GM10266 (cell line): ENCODE data around the gene WWC1.
"Not testable (repeated sequence)": the region's sequence is repeated elsewhere in the genome, so short reads cannot be mapped to it uniquely, and the experiment has no call there.

ENCODE experiments used
- DNase-seq: peaks from one replicate; pipeline ENCODE4 v3.0.0; 2012; ENCODE audit errors: extremely low spot score
- CTCF ChIP-seq: IDR thresholded peaks from 2 replicates; pipeline ENCODE4 v1.5.1; 2012; ENCODE audit warnings: mild to moderate bottlenecking, low read depth; ENCODE audit not compliant: control insufficient read depth, insufficient read depth; ENCODE audit errors: missing control alignments

Gene WWC1

GRCh38 chr5:168432903-168433302, 141.5 kb downstream of the WWC1 start:
- no peak for DNase-seq
- TF ChIP-seq CTCF = no peak

DNA sequence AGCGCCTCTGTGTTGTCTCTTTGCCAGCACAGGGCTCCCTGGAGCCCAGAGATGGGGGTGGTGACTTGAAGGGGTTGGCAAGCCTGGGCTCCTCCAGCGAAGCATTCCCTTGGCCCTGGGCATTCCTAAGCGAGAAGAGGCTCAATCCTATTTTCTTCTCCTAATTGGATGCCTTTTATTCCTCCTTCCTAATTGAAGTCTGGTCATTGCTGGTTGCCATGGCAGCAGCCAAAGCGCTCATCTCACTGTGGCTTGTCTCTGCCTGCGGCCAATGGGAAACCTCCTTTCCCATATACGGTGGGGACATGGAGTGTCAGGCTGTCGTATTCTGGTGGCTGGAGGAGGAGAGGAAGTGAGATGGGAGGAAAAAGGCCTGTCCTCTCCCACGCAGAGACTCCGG, 142.6 kb downstream of the WWC1 start:
- TF ChIP-seq CTCF = no peak
- no peak for DNase-seq

GRCh38 chr5:168434746-168435321, 143.4 kb downstream of the WWC1 start:
- no peak for TF ChIP-seq CTCF
- no peak for DNase-seq

- not testable (repeated sequence) for DNase-seq
These were observed 143.9 kb downstream of the WWC1 start for GRCh38 chr5:168435340-168435739.

- DNase-seq = no peak
- no peak for TF ChIP-seq CTCF
These were observed 146.9 kb downstream of the WWC1 start for GRCh38 chr5:168438349-168438748.

- no peak for TF ChIP-seq CTCF
- DNase-seq = no peak
These were observed 152.1 kb downstream of the WWC1 start for GRCh38 chr5:168443533-168443932.

DNA sequence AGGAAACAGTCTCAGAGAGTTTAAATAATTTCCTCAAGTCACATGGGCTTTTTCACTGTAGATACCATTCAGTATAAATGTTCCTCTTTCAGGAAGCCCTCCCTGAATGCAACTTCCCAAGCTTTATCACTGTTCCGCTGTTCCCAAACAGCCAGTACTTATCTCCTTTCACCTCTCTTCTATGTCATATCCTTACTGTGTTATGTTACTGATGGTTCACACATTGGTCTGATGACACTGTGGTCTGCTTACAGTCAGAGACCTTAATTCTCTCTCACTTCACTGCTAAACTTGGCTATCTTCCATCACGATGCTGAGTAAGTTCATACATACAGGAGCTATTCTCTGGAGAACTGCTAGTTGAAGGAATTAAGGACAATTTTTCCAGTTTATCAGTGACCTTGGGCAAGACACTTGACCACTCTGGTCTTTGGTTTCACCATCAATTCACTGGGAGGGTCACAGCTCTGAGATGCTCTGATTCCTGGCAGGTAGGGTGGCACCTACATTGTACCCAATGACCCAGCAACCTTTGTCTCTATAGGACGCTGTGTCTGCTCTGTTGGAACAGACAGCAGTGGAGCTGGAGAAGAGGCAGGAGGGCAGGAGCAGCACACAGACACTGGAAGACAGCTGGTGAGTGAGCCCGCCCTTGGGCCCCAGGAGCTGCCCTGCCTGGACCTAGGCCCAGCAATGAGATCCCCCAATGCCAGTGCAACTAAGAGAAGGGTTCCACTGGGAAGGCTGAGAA, 152.7 kb downstream of the WWC1 start:
- no peak for TF ChIP-seq CTCF
- DNase-seq = no peak
